ENCODE data around the gene LGSN.
"Not testable (repeated sequence)": the region's sequence is repeated elsewhere in the genome, so short reads cannot be mapped to it uniquely, and the experiment has no call there.

GRCh38 chr6:63227928-63228894, 91.6 kb downstream of the LGSN start:
- not testable (repeated sequence) for TF ChIP-seq POLR2A (IDR thresholded peaks at IDR 0.05)
- TF ChIP-seq, protein P1, sequence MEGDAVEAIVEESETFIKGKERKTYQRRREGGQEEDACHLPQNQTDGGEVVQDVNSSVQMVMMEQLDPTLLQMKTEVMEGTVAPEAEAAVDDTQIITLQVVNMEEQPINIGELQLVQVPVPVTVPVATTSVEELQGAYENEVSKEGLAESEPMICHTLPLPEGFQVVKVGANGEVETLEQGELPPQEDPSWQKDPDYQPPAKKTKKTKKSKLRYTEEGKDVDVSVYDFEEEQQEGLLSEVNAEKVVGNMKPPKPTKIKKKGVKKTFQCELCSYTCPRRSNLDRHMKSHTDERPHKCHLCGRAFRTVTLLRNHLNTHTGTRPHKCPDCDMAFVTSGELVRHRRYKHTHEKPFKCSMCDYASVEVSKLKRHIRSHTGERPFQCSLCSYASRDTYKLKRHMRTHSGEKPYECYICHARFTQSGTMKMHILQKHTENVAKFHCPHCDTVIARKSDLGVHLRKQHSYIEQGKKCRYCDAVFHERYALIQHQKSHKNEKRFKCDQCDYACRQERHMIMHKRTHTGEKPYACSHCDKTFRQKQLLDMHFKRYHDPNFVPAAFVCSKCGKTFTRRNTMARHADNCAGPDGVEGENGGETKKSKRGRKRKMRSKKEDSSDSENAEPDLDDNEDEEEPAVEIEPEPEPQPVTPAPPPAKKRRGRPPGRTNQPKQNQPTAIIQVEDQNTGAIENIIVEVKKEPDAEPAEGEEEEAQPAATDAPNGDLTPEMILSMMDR (IDR thresholded peaks at IDR 0.05): not testable (repeated sequence)

All from right lobe of liver (tissue), 4 donors.